IPS DF 6.9 (cell line): ENCODE data around the gene MKRN3.

Experiments
- DNase-seq: peaks from one replicate; pipeline ENCODE4 v3.0.0-alpha.2; 2013; ENCODE audit warnings: low read depth, low spot score
- H3K27ac ChIP-seq: one replicate; pipeline ENCODE4 v1.5.1; 2013; ENCODE audit warnings: low read length, control low read depth
- H3K27me3 ChIP-seq: 2 replicates; pipeline ENCODE4 v1.6.1; 2013; ENCODE audit warnings: mild to moderate bottlenecking, low read length; ENCODE audit not compliant: control insufficient read depth, insufficient read depth
- H3K36me3 ChIP-seq: 2 replicates; pipeline ENCODE4 v1.6.1; 2013; ENCODE audit warnings: low read length; ENCODE audit not compliant: control insufficient read depth, insufficient read depth
- H3K4me1 ChIP-seq: 2 replicates; pipeline ENCODE4 v1.6.1; 2013; ENCODE audit warnings: low read length; ENCODE audit not compliant: control insufficient read depth, insufficient read depth
- H3K4me3 ChIP-seq: 2 replicates; pipeline ENCODE4 v1.5.1; 2013; ENCODE audit warnings: mild to moderate bottlenecking, low read length
- H3K9me3 ChIP-seq: 2 replicates; pipeline ENCODE4 v1.6.1; 2013; ENCODE audit warnings: low read length, inconsistent platforms; ENCODE audit not compliant: control insufficient read depth, insufficient read depth
- WGBS: extraction: QIAGEN DNeasy Blood & Tissue Kit; methylation state at CpG from one replicate; pipeline ENCODE4 v1.1.7; 2013; ENCODE audit warnings: mixed read lengths, missing lambda C conversion rate; ENCODE audit not compliant: insufficient read length, insufficient coverage; 5-methylcytosine and 5-hydroxymethylcytosine counted together

Gene MKRN3

DNA sequence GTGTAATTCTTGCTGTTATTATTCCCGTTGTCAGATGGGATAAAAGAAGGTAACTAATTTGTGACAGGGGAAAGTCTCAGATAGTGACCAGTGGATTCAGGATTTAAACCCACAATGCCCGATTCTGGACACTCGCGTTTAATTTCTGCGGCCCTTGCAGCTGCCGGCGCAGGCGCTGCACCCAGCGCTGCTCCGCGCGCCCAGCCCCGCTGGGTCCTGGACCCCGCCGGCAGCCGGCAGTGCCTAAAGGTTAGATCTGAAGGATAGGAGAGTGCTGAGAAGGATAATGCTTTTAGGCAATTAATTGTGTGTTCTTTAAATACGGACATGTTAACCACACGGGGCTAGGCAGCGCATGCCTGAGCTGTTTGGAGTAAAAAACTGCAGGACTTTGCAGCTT, 3.6 kb upstream of the MKRN3 start:
- Histone ChIP-seq H3K36me3 (peaks cover 2% of the 10 kb centered on the region; the same call in 1 of the 2 replicates), H3K27me3 (no peaks in the 10 kb centered on the region), H3K4me1 (no peaks in the 10 kb centered on the region), H3K4me3 (no peak overlapping the region), H3K9me3 (peaks cover 6% of the 10 kb centered on the region), H3K27ac (no peak overlapping the region)
- WGBS = no CpG with 5 or more reads among the region's 19 CpGs
- no peak for DNase-seq

DNA sequence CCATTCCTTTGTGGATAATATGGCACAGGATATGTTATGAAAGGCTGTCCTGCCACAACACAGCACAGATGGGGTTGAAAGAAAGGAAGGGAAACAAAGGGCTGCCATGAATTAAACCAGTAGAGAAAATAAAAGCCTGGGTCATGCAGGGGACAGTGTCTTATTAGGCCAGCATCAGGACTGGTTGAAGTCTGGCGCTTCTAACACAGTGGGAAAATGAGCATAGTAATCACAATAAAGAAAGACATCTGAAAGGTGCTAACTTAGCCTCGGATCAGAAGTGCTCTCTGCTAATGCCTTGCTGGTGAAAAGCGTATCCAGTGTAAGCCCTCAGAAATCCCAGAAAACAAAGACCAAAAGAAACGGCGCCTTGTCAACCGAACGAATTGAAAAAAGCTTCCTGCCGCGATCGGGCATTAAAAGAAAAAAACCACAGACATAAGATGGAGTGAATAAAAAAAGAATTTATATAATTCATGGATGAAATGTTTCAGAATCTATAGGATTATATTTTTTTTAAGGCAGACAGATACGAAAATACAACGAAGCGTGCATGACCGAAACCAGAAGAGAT, 566 bp upstream of the MKRN3 start:
- Histone ChIP-seq H3K9me3 (peaks cover 7% of the 10 kb centered on the region), H3K4me3 (no peak overlapping the region), H3K36me3 (peaks cover 2% of the 10 kb centered on the region; the same call in 1 of the 2 replicates)

DNA sequence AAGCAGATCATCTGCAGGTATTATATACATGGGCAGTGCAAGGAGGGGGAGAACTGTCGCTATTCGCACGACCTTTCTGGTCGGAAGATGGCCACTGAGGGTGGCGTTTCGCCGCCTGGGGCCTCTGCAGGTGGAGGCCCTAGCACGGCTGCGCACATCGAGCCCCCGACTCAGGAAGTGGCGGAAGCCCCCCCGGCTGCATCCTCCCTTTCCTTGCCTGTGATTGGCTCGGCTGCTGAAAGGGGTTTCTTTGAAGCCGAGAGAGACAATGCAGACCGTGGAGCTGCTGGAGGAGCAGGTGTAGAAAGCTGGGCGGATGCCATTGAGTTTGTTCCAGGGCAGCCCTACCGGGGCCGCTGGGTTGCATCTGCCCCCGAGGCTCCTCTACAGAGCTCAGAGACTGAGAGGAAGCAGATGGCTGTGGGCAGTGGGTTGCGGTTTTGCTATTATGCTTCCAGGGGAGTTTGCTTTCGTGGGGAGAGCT, 639 bp downstream of the MKRN3 start:
- no CpG with 5 or more reads among the region's 22 CpGs for WGBS
- H3K27ac ChIP-seq = no peak overlapping the region
- H3K4me1 ChIP-seq = no peaks in the 10 kb centered on the region
- no peaks in the 10 kb centered on the region for H3K27me3 ChIP-seq
- H3K9me3 ChIP-seq = peaks cover 7% of the 10 kb centered on the region; the same call in 1 of the 2 replicates
- peaks cover 2% of the 10 kb centered on the region; the same call in 1 of the 2 replicates for H3K36me3 ChIP-seq
- DNase-seq = no peak
- H3K4me3 ChIP-seq = no peak overlapping the region

More for the DNA sequence above, 566 bp upstream of the MKRN3 start:
- no peak for DNase-seq
- Histone ChIP-seq H3K4me1 (no peaks in the 10 kb centered on the region), H3K27me3 (no peaks in the 10 kb centered on the region), H3K27ac (no peak overlapping the region)
- no CpG with 5 or more reads among the region's 14 CpGs for WGBS

GRCh38 chr15:23566651-23567050, 1.2 kb downstream of the MKRN3 start:
- Histone ChIP-seq H3K4me1 (no peaks in the 10 kb centered on the region), H3K27me3 (no peaks in the 10 kb centered on the region), H3K27ac (no peak overlapping the region), H3K36me3 (peaks cover 2% of the 10 kb centered on the region; the same call in 1 of the 2 replicates), H3K4me3 (no peak overlapping the region), H3K9me3 (peaks cover 7% of the 10 kb centered on the region; the same call in 1 of the 2 replicates)
- no CpG with 5 or more reads among the region's 8 CpGs for WGBS
- DNase-seq = no peak

GRCh38 chr15:23567921-23568320, 2.4 kb downstream of the MKRN3 start:
- Histone ChIP-seq H3K9me3 (peaks cover 7% of the 10 kb centered on the region; the same call in 1 of the 2 replicates), H3K4me3 (no peak overlapping the region), H3K27ac (no peak overlapping the region), H3K36me3 (peaks cover 2% of the 10 kb centered on the region; the same call in 1 of the 2 replicates), H3K27me3 (no peaks in the 10 kb centered on the region), H3K4me1 (no peaks in the 10 kb centered on the region)
- WGBS = no CpG with 5 or more reads among the region's 1 CpG
- DNase-seq = no peak

DNA sequence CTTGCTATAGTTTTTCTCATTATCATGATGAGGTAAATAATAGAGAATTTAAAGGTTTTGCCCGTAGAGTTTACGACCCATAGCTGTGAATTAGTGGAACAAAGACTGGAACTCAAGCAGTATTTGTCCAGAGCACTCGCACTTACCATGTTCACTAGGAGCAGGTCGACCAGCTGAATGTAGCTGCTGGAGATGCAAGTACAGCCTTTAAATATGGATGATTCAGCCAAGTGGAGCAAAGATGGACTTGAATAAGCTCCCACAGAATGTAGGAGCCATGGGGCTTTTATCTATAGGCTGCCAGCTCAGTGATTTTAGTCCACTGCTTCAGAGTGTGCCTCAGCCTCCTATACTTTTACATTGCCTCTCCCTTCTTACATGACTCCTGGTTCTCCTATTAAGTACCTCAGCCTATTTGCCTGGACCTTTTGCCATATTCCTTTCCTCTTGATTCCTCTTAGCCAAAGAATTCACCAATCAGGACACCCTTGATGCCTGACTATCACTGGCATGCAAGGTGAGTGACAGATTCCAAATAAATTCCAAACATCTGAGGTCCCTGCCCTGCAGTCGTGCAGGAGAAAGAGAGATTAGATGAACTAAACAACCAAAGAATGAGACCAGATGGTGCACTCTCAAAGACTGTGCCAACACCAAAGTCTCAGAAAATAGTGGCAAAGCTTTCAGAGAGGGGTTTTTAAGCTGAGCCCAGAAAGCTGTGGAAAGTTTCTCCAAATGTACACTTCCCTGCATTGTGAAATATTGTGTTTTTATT, 3.9 kb downstream of the MKRN3 start:
- no peak overlapping the region for H3K4me3 ChIP-seq
- H3K27ac ChIP-seq = no peak overlapping the region
- no peak for DNase-seq
- H3K27me3 ChIP-seq = no peaks in the 10 kb centered on the region
- no CpG with 5 or more reads among the region's 5 CpGs for WGBS
- no peaks in the 10 kb centered on the region for H3K4me1 ChIP-seq
- peaks cover 7% of the 10 kb centered on the region; the same call in 1 of the 2 replicates for H3K9me3 ChIP-seq
- H3K36me3 ChIP-seq = peaks cover 2% of the 10 kb centered on the region; the same call in 1 of the 2 replicates

DNA sequence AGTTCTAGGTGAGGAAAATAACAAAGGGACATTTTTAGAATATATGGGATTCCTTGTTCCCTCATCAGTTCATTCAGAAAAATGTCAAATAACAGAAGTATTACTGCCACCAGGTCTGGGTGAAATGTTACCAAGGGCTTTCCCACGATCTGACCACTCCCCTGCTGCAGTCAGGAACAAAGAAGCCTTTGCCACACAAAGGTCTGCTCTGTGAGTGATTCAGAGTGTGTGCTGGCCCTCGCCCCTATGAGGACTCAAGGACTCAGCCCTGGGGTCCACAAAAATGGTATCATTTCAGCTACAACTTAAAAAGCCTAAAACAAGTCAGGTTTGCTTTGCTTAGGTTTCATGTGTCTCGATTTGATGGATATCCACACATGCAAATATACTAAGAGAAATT, 5.0 kb downstream of the MKRN3 start:
- no peak for DNase-seq
- H3K9me3 ChIP-seq = peaks cover 4% of the 10 kb centered on the region; the same call in 1 of the 2 replicates
- H3K36me3 ChIP-seq = peaks cover 2% of the 10 kb centered on the region; the same call in 1 of the 2 replicates
- WGBS = no CpG with 5 or more reads among the region's 3 CpGs
- H3K27me3 ChIP-seq = no peaks in the 10 kb centered on the region
- H3K27ac ChIP-seq = no peak overlapping the region
- H3K4me1 ChIP-seq = no peaks in the 10 kb centered on the region
- no peak overlapping the region for H3K4me3 ChIP-seq

- H3K36me3 ChIP-seq = no peaks in the 10 kb centered on the region
- H3K27me3 ChIP-seq = no peaks in the 10 kb centered on the region
- no peak for DNase-seq
- H3K4me1 ChIP-seq = no peaks in the 10 kb centered on the region
- no peaks in the 10 kb centered on the region for H3K9me3 ChIP-seq
- no peak overlapping the region for H3K4me3 ChIP-seq
- H3K27ac ChIP-seq = no peak overlapping the region
- WGBS = no CpG with 5 or more reads among the region's 4 CpGs
Observed at GRCh38 chr15:23572844-23573243, 7.4 kb downstream of the MKRN3 start.

- Histone ChIP-seq H3K27me3 (no peaks in the 10 kb centered on the region), H3K36me3 (no peaks in the 10 kb centered on the region), H3K4me1 (no peaks in the 10 kb centered on the region), H3K27ac (no peak overlapping the region), H3K4me3 (no peak overlapping the region), H3K9me3 (no peaks in the 10 kb centered on the region)
- WGBS = no CpG with 5 or more reads among the region's 3 CpGs
- DNase-seq = no peak
Observed at GRCh38 chr15:23574742-23575141, 9.3 kb downstream of the MKRN3 start.

GRCh38 chr15:23576061-23576460, 10.6 kb downstream of the MKRN3 start:
- no peak for DNase-seq
- no peak overlapping the region for H3K4me3 ChIP-seq
- WGBS = no CpG with 5 or more reads among the region's 1 CpG
- no peaks in the 10 kb centered on the region for H3K36me3 ChIP-seq
- no peak overlapping the region for H3K27ac ChIP-seq
- no peaks in the 10 kb centered on the region for H3K27me3 ChIP-seq
- no peaks in the 10 kb centered on the region for H3K4me1 ChIP-seq
- H3K9me3 ChIP-seq = no peaks in the 10 kb centered on the region
